T-helper 22 cell (primary cell): Measurements from ENCODE around the gene KRT15.
"Not testable (repeated sequence)": the region's sequence is repeated elsewhere in the genome, so short reads cannot be mapped to it uniquely, and the experiment has no call there.

ENCODE experiments used
- DNase-seq: peaks from one replicate; pipeline ENCODE4 v3.0.0-alpha.2; 2020; ENCODE audit warnings: low read depth

Gene KRT15

DNA sequence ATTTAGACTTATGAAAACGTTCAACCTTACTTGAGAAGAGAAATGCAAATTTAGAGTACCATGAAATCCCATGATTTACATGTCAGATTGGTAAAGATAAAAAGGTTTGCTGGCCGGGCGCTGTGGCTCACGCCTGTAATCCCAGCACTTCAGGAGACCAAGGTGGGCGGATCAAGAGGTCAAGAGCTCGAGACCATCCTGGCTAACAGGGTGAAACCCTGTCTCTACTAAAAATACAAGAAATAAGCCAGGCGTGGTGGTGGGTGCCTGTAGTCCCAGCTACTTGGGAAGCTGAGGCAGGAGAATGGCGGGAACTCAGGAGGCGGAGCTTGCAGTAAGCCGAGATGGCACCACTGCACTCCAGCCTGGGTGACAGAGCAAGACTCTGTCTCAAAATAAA is 24.1 kb upstream of the KRT15 start:
- DNase-seq, result not testable (repeated sequence)

DNA sequence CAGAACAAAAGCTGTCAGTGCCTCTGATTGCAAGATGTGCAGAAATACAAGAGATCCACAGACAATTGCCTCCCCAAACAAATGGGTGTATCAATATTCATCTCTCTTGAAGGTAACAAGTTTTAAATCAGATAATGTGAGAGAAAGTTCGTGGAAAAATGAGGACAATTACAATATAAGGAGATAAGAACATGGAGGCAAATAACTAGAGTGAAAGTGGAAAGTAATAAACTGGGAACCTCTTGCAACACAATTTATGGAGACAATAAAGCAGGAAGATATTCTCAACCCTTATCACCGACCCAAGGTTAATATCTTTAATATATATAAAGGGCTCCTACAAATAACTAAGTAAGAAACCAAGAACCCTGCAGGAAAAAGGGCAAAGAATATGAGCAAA is 23.7 kb upstream of the KRT15 start:
- DNase-seq, result no peak

DNA sequence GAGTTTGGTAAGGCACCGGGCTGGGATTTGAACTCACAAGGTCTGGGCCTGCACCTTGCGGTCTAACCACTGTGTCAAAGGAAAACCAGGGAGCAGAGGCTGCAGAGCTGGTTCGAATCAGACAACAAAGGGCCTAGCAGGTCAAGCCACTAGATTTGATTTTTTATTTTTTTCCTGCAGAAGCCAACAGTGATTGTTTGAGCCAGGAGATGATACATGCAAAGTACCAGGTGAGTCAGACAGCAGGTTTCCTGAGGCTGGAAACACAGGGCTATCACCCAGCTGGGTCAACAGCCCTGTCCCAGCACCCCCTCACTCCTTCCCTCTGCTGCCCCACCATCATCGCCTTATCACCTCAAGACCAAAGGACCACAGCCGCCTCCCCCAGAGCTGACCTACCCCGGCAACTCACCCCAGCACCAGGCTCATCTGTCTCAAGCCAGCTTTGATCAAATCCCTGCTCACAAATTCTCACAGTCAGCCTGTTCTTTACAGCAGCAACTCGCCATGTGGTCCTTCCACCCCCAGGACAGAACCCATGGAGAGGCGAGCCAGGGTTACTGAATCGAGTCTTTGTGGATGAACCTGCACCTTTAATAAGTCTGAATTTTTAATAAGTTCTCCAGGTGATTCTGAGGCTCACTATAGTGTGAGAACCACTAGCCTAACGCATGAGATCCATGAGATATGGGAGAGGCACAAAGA is 22.4 kb upstream of the KRT15 start:
- no peak for DNase-seq

DNA sequence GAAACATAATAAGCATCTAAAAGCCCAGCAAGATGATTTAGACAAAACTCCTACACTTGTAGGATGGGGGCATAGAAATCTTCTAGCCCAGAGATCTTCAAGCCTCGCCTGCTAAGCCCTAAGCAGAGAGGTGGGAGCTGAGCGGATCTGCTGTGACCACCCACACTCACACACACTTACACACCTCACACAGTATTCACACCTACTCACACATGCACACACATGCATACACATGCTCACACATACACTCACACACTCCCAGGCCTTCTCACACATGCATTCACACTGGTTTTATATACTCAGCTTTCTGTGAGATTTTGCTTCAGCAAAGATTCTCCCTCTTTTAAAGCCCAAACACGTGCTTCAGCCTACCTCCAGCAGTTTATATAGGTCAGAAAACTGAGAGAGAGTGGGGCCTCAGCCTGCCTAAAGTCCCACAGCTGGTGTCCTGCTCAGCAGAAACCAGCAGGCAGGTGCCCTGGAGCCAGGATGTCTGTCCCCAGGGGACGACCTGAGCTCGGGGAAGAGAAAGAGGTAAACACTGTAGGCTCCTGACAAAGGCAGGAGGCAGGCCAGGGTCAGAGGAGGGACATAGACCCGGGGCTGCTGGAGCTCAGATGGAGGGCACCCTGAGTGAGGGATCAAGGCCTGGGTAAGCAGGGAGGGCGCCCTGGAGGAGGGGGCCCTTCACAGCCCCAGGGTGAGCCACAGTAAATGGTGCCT is 21.4 kb upstream of the KRT15 start:
- DNase-seq, result no peak

DNA sequence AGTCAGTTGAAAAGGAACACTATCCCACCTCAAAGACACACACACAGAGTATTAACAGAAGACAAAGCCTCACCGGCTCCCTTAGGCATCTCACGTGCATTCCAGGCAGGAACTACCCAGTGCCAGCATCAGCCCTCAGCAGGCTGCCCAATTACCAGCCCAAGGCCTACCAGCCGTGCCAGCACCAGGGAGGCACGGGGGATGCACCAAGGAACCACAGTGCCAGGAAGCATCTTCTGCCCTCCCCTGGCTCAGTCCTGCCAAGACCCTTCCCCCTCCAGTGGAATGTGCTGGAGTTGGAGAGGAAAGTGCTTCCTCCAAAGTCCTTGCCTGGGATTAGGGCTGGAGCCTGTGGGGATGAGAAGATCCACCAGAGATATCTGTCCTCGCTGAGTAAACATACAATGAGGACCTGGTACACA is 20.4 kb upstream of the KRT15 start:
- no peak for DNase-seq

DNA sequence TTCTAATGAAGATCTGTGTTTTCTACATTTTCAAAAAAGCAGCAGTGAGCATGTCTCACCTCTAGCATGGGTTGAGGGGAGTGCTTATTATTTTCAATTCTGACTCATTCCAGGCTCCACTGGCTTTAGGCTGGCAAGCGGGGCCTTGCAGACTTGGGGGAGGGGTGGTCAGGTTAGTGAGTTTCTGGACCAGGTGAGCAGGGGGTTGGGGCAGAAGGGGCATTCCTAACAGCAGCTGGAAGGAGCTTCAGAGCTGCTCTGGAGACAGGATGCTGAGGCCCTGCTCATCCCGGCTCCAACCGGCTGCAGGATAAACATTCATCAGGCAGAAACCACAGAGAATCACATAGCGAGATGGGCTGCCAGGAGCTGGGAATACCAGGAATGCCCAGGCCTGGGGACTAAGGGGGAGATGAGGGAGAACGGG is 19.9 kb upstream of the KRT15 start:
- DNase-seq, result no peak

DNA sequence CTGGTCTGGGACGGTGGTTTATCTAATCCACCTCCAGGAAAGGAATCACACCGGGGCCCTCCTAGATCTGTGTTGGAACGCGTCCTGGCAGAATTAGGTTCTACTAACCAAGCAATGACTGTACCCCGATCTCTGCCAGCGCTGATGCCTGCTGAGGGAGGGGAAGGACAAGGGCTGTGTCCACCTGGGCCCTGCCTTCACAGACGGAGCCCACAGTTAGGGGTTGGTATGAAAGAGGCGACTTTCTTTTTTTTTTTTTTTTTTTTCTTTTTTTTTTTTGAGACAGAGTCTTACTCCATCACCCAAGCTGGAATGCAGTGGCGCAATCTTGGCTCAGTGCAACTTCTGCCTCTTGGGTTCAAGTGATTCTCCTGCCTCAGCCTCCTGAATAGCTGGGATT is 19.3 kb upstream of the KRT15 start:
- no peak for DNase-seq

DNA sequence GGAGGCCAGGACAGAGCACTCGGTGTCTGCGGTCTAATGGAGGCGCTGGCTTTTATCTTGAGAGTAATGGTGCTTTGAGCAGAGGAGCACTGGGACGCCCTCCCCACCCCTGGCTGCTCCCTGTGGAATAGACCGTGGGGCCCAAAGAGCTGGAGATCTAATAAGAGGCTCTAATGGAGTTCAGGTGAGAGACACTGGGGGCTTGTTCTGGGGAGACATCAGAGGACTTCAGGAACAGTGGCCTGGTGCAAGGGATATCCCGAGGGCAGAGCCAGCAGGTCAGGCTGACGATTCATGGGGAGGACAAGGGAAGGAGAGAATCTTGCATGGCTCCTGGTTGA is 18.9 kb upstream of the KRT15 start:
- no peak for DNase-seq

DNA sequence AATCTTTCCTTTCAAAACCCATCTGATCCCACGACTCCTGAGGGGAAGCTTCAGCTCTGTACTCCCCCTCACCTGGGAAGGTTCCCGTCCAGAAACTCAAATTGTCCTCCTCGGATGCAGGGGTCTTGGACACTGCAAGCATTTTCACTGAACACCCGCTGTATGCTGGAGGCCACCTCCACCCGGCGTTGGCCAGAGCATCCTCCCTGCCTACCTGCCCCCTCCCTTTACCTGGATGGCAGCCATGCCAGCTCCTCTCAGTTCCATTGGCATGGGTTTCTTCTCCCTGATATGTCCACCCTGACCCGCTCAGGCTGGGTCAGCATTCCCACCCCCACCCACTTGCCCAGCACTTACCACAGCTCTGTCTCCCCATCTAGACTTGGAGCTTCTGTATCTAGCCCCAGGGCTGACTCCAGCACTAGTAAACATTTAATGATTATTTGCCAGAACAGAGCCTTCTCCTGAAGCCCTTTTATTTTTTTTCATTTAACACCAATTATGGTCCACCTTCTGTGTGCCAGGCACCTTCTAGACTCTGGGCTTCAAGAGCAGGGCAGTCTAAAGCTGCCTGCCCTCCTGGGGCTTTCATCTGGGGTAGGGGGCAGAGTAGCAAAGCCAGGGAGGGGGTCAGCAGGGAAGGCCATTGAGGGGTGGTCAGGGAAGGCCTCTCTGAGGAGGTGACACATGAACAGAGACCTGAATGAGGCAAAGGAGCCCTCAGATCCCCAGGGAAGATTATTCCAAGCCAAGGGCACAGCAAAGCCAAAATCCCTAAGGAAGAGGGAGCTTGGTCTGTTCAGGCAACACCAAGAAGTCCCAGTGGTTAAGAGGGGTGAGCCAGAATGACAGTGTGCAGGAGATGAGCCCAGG is 18.3 kb upstream of the KRT15 start:
- DNase-seq, result no peak

DNA sequence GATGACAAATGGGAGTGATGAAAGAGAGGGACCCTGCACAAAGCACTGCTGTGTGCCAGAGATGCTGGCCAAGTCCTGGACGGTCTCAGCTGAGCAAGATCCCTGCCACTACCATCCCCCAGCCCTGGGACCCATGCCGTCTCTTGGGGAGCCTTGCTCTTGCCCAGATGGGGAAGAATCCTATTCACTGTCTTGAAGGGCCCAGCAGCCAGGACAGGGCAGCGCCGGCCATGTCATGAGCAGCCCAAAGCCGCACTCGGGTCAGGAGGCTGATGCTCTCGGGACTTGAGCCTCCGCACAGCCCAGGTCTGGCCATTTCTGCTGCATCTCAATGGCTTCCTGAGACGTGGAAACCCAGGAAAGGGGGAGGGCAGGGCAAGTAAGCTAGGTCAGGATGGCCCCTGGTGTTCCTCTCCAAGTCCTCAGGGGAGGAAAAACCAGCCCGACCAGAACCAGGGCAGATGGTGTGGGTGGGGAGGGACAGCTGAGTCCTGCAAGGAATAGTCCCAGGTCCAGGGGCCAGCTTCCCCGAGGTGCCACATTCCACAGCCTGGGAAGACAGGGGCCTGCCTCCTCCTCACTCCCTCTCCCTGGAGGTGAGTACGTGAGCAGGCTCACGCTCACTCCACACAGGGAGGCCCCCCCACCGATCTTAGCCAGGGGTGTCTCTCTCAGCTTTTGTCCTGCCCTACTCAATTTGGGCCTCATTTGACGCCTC is 17.2 kb upstream of the KRT15 start:
- DNase-seq, result no peak

DNA sequence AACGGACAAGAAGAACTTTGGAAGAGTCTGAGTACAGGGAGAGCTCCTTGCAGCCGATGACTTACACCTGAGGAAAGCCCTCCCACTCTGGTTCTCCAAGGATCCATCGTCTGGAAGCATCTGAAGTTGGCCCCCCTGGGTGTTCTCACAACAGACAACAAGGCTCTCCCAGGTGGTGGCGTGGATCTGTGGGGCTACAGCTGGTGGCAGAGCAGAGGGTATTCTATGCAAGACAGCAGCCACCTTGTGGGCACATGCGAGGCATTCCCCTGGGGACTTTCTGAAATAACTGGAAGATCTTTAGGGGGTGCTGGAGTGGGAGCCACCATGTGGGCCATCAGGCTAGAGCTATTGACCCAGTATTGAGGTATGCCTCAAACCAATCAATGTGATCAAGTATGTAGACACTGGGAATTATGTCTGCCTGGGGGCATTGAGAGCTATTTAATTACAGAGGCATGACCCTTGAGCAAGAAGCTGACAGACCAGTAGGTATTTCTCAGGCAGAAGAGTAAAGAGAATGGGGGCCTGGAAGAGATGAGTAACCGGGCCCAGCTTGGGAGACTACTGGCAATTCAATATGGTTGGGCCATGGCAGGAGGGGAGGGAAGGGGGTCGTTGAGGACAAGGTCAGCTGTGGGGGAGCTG is 16.3 kb upstream of the KRT15 start:
- no peak for DNase-seq

DNA sequence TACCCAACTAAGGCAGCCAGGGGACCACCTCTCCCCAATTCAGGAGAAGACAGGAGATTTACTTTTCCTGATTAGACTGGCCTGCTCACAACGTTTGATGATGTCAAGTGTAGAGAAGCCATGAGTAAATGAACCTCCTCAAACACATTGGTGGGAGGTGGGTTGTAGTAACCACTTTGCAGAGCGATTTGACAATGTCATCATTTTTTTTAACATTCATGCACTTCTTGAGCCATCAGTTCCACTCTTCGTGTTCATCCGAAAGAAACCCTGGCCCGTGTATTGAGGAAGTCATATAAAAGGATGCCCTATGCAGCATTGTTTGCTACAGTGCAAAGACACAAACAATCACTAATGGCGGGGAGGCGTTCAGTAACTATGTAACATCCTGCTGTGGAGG is 14.9 kb upstream of the KRT15 start:
- no peak for DNase-seq

DNA sequence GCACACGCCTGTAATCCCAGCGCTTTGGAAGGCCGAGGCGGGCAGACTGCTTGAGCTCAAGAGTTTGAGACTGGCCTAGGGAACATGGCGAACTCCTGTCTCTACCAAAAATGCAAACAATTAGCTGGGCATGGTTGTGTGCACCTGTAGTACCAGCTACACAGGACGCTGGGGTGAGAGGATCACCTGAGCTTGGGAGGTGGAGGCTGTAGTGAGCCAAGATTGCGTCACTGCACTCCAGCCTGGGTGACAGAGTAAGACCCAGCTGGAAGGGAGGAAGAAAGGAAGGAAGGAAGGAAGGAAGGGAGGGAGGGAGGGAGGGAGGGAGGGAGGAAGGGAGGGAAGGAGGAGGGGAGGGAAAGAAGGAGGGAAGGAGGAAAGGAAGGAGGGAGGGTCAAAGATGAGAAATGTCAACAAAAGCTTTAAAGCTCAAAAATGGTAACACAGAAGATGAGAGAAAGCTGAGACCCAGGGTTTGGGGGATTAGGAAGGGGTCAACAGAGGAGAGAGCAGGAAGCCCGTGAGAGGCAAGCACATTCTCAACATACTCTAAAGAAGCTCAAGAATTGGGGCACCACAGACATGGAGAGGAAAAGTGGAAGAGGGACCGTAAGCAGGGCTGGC is 14.4 kb upstream of the KRT15 start:
- DNase-seq, result no peak

DNA sequence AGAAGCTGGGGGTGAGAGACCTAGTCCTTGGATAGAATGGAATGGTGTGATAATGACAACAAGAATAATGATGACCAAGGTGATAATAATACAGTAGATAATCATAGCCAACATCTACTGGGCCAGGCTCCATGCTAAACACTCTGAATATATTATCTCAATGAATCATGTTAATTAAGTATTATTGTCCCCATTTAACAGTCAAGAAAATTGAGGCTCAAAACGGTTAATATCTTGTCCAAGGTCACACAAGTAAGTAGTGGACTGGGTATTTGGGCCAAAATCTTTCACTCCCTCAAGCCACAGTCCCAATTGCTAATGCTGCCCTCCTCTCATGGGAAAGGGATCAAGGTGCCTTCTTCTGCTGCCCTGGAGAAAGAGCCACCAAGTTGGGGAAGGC is 13.3 kb upstream of the KRT15 start:
- no peak for DNase-seq

DNA sequence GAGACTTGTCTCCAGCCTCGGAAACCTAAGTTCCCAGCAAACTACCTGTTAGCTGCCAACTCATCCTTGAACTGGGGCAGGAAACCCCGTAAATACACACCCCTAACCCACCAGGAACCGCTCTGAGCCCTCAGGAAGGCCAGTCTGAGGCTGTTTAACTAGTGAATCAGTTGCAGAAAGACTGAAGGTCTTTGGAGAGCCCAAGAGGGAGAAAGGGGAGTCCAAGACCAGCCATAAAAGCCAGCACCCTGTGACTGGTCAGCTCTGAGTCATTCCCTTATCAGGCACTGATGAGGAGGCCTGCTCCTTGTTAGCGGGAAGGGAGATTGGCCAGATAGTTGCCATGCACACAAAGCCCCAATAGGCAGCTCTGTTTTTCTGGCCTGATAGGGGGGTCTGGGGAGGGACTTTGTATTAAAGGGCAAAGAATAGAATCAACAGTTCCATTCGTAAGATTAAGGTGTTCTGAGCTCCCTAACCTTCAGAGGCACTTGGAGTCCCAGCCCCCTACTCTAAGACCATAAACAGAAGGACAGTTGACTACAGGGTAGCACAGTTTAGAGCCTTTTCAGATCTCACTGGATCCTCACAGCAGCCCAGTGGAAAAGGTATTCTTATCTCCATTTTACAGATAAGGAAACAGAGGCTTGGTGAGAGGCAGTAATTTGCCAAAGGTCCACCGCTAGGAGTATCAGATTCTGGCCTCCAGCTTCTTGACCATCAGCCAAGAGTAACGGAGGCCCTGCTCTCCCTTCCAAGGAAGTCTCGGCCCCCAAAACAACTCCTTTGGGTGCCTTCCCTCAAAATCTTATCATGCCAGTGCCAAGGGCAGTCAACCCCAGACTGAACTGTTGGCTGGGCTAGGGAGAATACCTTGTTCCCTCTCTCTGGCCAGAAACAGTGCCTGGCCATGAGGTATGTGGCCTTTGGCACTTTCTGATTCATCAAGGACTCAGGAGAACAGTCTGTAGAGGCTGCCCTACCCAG is 11.7 kb upstream of the KRT15 start:
- DNase-seq, result no peak

DNA sequence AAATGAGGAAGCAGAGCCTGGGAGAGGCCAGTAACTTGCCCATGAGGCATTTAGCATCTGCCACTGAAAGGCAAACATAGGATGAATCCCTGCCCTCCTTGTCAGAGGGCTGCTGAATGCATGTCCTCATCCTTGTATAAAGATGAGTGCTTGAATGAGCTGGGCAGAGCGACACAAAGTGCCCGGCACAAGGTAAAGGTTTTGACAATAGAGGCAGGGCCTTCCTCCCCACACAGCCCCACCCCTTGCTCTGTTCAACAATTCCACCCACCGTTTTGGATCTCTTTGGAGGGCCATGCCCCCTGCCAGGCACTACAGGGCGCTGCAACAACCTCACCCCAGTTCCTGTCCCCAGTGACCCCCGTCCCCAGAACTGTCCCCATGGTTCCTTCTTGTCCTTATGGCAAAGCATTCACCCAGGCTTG is 10.8 kb upstream of the KRT15 start:
- no peak for DNase-seq

DNA sequence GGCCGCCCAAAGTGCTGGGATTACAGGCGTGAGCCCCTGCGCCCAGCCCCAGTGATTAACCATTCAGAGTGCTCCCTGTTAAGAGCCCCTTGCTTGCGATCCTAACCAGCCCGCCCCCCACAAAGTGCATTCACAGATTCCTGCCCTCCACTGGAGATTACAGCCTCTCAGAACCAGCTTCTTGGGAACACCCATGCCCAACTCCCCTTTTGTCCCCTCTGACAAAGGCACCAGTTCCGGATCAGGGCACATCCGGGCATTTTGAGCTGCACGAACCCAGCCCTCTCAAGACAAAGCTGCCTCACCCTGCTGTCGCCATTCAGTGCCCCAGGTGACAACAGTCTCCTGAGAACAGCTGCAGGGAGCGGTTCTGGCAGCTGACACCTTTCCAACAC is 10.3 kb upstream of the KRT15 start:
- no peak for DNase-seq

DNA sequence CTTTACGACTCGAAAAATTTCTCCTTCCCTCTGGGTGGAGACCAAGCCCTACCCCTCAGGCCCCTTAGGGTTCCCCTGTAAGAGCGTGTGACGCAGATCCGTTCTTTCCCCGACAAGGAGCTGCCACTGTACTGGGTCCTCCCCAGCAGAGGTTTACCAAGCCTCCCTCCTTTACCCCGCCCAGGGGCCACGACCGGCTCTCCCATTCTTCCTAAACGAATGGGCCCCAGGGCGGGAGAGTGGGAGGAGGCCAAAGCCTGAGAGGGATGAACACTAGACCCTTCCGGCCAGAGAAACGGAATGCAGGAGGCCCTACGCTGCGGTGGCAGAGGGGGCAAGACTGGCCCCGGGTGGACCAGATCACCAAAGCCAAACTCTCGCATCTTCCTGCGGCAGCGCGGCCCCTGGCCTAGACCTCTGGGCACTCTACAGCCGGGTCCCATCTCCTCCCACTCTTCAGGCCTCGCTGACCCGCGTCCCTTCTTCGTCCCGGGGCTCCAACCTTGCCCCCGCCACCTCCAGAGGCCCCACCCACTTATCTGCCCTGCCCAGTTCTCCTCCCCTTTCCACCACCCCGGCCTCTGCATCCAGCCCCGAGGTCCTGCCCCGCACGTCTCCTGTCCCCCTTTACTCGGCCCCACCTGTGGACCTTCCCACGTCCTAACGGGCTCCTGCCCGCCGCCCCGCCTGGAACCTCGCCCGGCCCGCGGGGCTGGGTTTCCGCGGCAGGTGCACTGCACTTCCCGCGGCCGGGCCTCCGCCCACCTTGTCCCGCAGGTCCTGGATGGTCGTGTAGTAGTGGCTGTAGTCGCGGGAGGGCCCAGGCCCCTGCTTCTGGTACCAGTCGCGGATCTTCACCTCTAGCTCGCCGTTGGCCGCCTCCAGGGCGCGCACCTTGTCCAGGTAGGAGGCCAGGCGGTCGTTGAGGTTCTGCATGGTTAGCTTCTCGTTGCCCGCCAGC is 8.7 kb upstream of the KRT15 start:
- no peak for DNase-seq

DNA sequence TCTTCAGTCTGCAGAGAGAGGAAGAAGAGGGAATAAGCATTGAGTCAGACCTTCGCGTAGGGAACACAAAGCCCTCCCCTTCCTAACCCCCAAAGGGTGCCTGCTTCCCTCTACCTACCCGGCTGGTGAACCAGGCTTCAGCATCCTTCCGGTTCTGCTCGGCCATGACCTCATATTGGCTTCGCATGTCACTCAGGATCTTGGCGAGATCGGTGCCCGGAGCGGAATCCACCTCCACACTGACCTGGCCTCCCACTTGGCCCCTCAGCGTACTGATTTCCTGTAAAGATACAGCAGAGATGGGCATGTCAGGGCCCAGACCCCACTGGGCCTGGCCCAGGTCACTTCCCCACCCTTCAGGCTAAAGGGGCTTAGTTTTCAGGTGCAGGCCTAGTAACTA is 5.6 kb upstream of the KRT15 start:
- DNase-seq, result no peak
